HCT116 (cell line): ENCODE data around the gene PTBP3. TPM values are rescaled to one million over a fixed set of nuclear protein-coding genes. Genes with fewer than 3 reads are reported as not detected.

Experiments
- ATAC-seq: fragments of 200-7000 bp; cut with Tn5 transposase; 2 replicates; pipeline ENCODE4 v1.9.1; 2020; ENCODE audit warnings: mild to moderate bottlenecking, moderate library complexity
- BruUV-seq: library from RNA; stranded (reverse); fragments of 400-500 nt; replicated peaks from 2 replicates; lab custom pipeline; 2021; lab: Mats Ljungman, UMichigan
- CTCF ChIA-PET: fragments of 300-600 bp; sonication (Branson Sonifier 250); formaldehyde crosslinking; loops from one replicate; lab custom pipeline; 2021; ENCODE audit warnings: antibody characterized with exemption; lab: Charles Lee
- POLR2A ChIA-PET: fragments of 300-600, 350-600 bp; sonication (Branson Sonifier 250); formaldehyde crosslinking; loops from one replicate; lab custom pipeline; 2021; ENCODE audit warnings: antibody characterized with exemption; lab: Charles Lee
- RAD21 ChIA-PET, 2 experiments: fragments of 300-600 bp; sonication (Branson Sonifier 250); formaldehyde crosslinking; loops; one replicate each; lab custom pipeline; 2023; ENCODE audit warnings: low total read pairs in 2 of 2; ENCODE audit not compliant: uncharacterized antibody in 2 of 2, unreplicated experiment in 2 of 2, low non-redundant PET in 1 of 2; lab: Charles Lee
- DNase-seq: peaks from one replicate; pipeline ENCODE4 v3.0.0-alpha.2; 2010; ENCODE audit warnings: low read depth, low spot score
- H2AFZ ChIP-seq: fragments of 200-600 bp; shearing (Covaris generic), sonication (generic); 2 replicates; pipeline ENCODE4 v1.6.1; 2017; ENCODE audit warnings: low read depth, mixed run types, mixed read lengths, antibody characterized with exemption, low read length; ENCODE audit not compliant: poor library complexity, severe bottlenecking
- H3K27ac ChIP-seq: 2 replicates; pipeline ENCODE4 v1.5.1; 2012; ENCODE audit warnings: low read depth, low read length
- H3K27me3 ChIP-seq: fragments of 200-600 bp; sonication (generic); 2 replicates; pipeline ENCODE4 v1.6.1; 2016; ENCODE audit warnings: mixed run types, low read length, mixed read lengths; ENCODE audit not compliant: insufficient read depth
- H3K36me3 ChIP-seq, 2 experiments: fragments of 200-500 bp in 1 of 2; fragments of 200-600 bp in 1 of 2; sonication (Bioruptor generic) in 1 of 2; sonication (generic) in 1 of 2; 2 replicates each; pipeline versions ENCODE4 v1.5.1 to v1.6.1; 2014 to 2016; ENCODE audit warnings: low read length in 2 of 2, inconsistent platforms in 1 of 2, mixed read lengths in 1 of 2, mixed run types in 1 of 2; ENCODE audit not compliant: insufficient read depth in 2 of 2, control insufficient read depth in 1 of 2
- H3K4me1 ChIP-seq, 2 experiments: fragments of 200-600 bp in 1 of 2; sonication (generic) in 1 of 2; 2 replicates each; pipeline versions ENCODE4 v1.5.1 to v1.6.1; 2012 to 2017; ENCODE audit warnings: low read length in 2 of 2, inconsistent platforms in 1 of 2, mild to moderate bottlenecking in 1 of 2, mixed read lengths in 1 of 2, mixed run types in 1 of 2, moderate library complexity in 1 of 2; ENCODE audit not compliant: insufficient read depth in 2 of 2, control insufficient read depth in 1 of 2
- H3K4me2 ChIP-seq: fragments of 200-600 bp; sonication (generic); 2 replicates; pipeline ENCODE4 v1.6.1; 2017; ENCODE audit warnings: mixed run types, low read length, mixed read lengths
- H3K4me3 ChIP-seq, 2 experiments: fragments of 200-600 bp in 1 of 2; sonication (generic) in 1 of 2; replicated peaks in 1 of 2; 2 replicates each; pipeline ENCODE4 v1.5.1; 2011 to 2016; ENCODE audit warnings: low read length in 2 of 2, control low read depth in 1 of 2, low read depth in 1 of 2, mild to moderate bottlenecking in 1 of 2, mixed read lengths in 1 of 2, mixed run types in 1 of 2
- H3K79me2 ChIP-seq: fragments of 200-600 bp; sonication (generic); 2 replicates; pipeline ENCODE4 v1.6.1; 2017; ENCODE audit warnings: mild to moderate bottlenecking, mixed run types, low read length, moderate library complexity, mixed read lengths; ENCODE audit not compliant: insufficient read depth
- H3K9ac ChIP-seq: fragments of 200-600 bp; sonication (generic); 2 replicates; pipeline ENCODE4 v1.6.1; 2016; ENCODE audit warnings: low read length, mixed read lengths
- H3K9me2 ChIP-seq: fragments of 200-600 bp; sonication (generic), shearing (Covaris generic); 2 replicates; pipeline ENCODE4 v1.6.1; 2017; ENCODE audit warnings: mixed run types, mild to moderate bottlenecking, moderate library complexity; ENCODE audit not compliant: insufficient read depth
- H3K9me3 ChIP-seq, 2 experiments: fragments of 200-500 bp in 1 of 2; fragments of 200-600 bp in 1 of 2; sonication (Bioruptor generic) in 1 of 2; sonication (generic) in 1 of 2; 2 replicates each; pipeline ENCODE4 v1.6.1; 2014 to 2017; ENCODE audit warnings: low read length in 2 of 2, mixed read lengths in 2 of 2, inconsistent platforms in 1 of 2, low read depth in 1 of 2, mild to moderate bottlenecking in 1 of 2, mixed run types in 1 of 2, moderate library complexity in 1 of 2; ENCODE audit not compliant: control insufficient read depth in 1 of 2, insufficient read depth in 1 of 2
- H4K20me1 ChIP-seq: fragments of 200-600 bp; sonication (generic), shearing (Covaris generic); 2 replicates; pipeline ENCODE4 v1.6.1; 2017; ENCODE audit warnings: mixed run types, mild to moderate bottlenecking, moderate library complexity; ENCODE audit not compliant: insufficient read depth
- ATF3 ChIP-seq: IDR thresholded peaks from 2 replicates; pipeline ENCODE4 v1.6.1; 2012
- CEBPB ChIP-seq: IDR thresholded peaks from 2 replicates; pipeline ENCODE4 v1.6.1; 2012; ENCODE audit warnings: low read depth
- EGR1 ChIP-seq: IDR thresholded peaks from 2 replicates; pipeline ENCODE4 v1.6.1; 2012; ENCODE audit warnings: low read depth
- ELF1 ChIP-seq: IDR thresholded peaks from 2 replicates; pipeline ENCODE4 v1.6.1; 2012; ENCODE audit warnings: low read depth, borderline replicate concordance
- EZH2 ChIP-seq: fragments of 200-600 bp; sonication (generic); IDR thresholded peaks from 2 replicates; pipeline ENCODE4 v1.6.1; 2017; ENCODE audit warnings: antibody characterized with exemption, mixed run types
- FOSL1 ChIP-seq: IDR thresholded peaks from 2 replicates; pipeline ENCODE4 v1.6.1; 2012; ENCODE audit warnings: low read depth
- JUND ChIP-seq: IDR thresholded peaks from 2 replicates; pipeline ENCODE4 v1.6.1; 2012
- MAX ChIP-seq: IDR thresholded peaks from 2 replicates; pipeline ENCODE4 v1.6.1; 2012
- POLR2A ChIP-seq: IDR thresholded peaks from 2 replicates; pipeline ENCODE4 v1.7.0; 2011; ENCODE audit warnings: borderline replicate concordance; ENCODE audit not compliant: insufficient read depth, insufficient read length; ENCODE audit errors: extremely low read depth
- SIN3A ChIP-seq: IDR thresholded peaks from 2 replicates; pipeline ENCODE4 v1.6.1; 2012; ENCODE audit warnings: low read depth
- SP1 ChIP-seq: IDR thresholded peaks from 2 replicates; pipeline ENCODE4 v1.6.1; 2012; ENCODE audit warnings: low read depth
- SRF ChIP-seq: IDR thresholded peaks from 2 replicates; pipeline ENCODE4 v1.6.1; 2012; ENCODE audit warnings: low read depth
- TCF7L2 ChIP-seq: IDR thresholded peaks from 2 replicates; pipeline ENCODE4 v1.7.0; 2011; ENCODE audit warnings: borderline replicate concordance, inconsistent platforms; ENCODE audit not compliant: insufficient read depth, insufficient read length; ENCODE audit errors: extremely low read depth
- ZFX ChIP-seq: fragments of 450-650 bp; IDR thresholded peaks from 2 replicates; pipeline ENCODE4 v1.6.1; 2017
- ZNF274 ChIP-seq: fragments of 200-500 bp; sonication (Bioruptor generic); IDR thresholded peaks from 2 replicates; pipeline ENCODE4 v1.6.1; 2014; ENCODE audit warnings: mild to moderate bottlenecking, low read depth, low read length, inconsistent platforms
- intact Hi-C: fragments of 100-400 bp; cut with micrococcal nuclease; formaldehyde crosslinking; loops from 2 replicates; pipeline ENCODE4 v1.10.0; 2022
- total RNA-seq: library from RNA; stranded (reverse); gene quantifications from one replicate; pipeline ENCODE4 v1.2.1, GENCODE V29; 2021; ENCODE audit not compliant: unreplicated experiment
- TF ChIP-seq, protein P1 (sequence below), 3 experiments: fragments of 200-600 bp in 1 of 3; sonication (generic) in 1 of 3; IDR thresholded peaks in 2 of 3; conservative IDR thresholded peaks in 1 of 3; 2 replicates each; pipeline ENCODE4 v1.5.1; 2012 to 2017; ENCODE audit warnings: low read depth in 2 of 3, low read length in 2 of 3, antibody characterized with exemption in 1 of 3, borderline replicate concordance in 1 of 3, control low read depth in 1 of 3, mild to moderate bottlenecking in 1 of 3, mixed read lengths in 1 of 3, mixed run types in 1 of 3, moderate library complexity in 1 of 3; ENCODE audit not compliant: insufficient read depth in 1 of 3
- TF ChIP-seq, protein P2 (sequence below): IDR thresholded peaks from 2 replicates; pipeline ENCODE4 v1.6.1; 2011; ENCODE audit warnings: mild to moderate bottlenecking, low read length, moderate library complexity; ENCODE audit not compliant: insufficient replicate concordance; ENCODE audit errors: extremely low read depth

PTBP3 gene
- total RNA-seq, 1 experiment from 2014 or later = 102 TPM

- Histone ChIP-seq H3K9me2 (no peaks in the 10 kb centered on the region), H3K27ac (no peak overlapping the region), H2AFZ (no peak overlapping the region), H4K20me1 (no peaks in the 10 kb centered on the region), H3K27me3 (no peaks in the 10 kb centered on the region), H3K4me2 (no peak overlapping the region), H3K79me2 (no peaks in the 10 kb centered on the region), H3K9me3 (no peaks in the 10 kb centered on the region), H3K4me1 (peaks cover 5 to 18% of the 10 kb centered on the region in 2 experiments; a peak in 2 of 4 replicates), H3K9ac (no peak overlapping the region), H3K36me3 (no peaks in the 10 kb centered on the region), H3K4me3 (no peak overlapping the region)
- DNase-seq = no peak
- ChIA-PET POLR2A (no interaction called here), RAD21 (no interaction called here), CTCF (no interaction called here)
- TF ChIP-seq MAX (no peak), CEBPB (no peak), ZFX (no peak), POLR2A (no peak), ELF1 (no peak), EGR1 (no peak), ZNF274 (no peak), TCF7L2 (no peak), FOSL1 (no peak), EZH2 (no peak), SIN3A (no peak), SP1 (no peak), JUND (no peak), SRF (no peak), ATF3 (no peak)
- TF ChIP-seq, protein P1, sequence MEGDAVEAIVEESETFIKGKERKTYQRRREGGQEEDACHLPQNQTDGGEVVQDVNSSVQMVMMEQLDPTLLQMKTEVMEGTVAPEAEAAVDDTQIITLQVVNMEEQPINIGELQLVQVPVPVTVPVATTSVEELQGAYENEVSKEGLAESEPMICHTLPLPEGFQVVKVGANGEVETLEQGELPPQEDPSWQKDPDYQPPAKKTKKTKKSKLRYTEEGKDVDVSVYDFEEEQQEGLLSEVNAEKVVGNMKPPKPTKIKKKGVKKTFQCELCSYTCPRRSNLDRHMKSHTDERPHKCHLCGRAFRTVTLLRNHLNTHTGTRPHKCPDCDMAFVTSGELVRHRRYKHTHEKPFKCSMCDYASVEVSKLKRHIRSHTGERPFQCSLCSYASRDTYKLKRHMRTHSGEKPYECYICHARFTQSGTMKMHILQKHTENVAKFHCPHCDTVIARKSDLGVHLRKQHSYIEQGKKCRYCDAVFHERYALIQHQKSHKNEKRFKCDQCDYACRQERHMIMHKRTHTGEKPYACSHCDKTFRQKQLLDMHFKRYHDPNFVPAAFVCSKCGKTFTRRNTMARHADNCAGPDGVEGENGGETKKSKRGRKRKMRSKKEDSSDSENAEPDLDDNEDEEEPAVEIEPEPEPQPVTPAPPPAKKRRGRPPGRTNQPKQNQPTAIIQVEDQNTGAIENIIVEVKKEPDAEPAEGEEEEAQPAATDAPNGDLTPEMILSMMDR (IDR thresholded peaks at IDR 0.05 in 2 of 3, conservative IDR thresholded peaks at IDR 0.05 in 1 of 3; ENCODE audit: borderline replicate concordance in 1 of 3, insufficient read depth in 1 of 3, low read depth in 2 of 3, low read length in 2 of 3) = no peak
- TF ChIP-seq, protein P2, sequence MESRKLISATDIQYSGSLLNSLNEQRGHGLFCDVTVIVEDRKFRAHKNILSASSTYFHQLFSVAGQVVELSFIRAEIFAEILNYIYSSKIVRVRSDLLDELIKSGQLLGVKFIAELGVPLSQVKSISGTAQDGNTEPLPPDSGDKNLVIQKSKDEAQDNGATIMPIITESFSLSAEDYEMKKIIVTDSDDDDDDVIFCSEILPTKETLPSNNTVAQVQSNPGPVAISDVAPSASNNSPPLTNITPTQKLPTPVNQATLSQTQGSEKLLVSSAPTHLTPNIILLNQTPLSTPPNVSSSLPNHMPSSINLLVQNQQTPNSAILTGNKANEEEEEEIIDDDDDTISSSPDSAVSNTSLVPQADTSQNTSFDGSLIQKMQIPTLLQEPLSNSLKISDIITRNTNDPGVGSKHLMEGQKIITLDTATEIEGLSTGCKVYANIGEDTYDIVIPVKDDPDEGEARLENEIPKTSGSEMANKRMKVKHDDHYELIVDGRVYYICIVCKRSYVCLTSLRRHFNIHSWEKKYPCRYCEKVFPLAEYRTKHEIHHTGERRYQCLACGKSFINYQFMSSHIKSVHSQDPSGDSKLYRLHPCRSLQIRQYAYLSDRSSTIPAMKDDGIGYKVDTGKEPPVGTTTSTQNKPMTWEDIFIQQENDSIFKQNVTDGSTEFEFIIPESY = no peak
- BruUV-seq = no TSS peak
- intact Hi-C loops = no loop called here
- ATAC-seq = no peak
Measured at GRCh38 chr9:112200711-112201110, 132.7 kb downstream of the PTBP3 start.
